ENCODE data around the gene TPCN2.

The TPCN2 gene

DNA sequence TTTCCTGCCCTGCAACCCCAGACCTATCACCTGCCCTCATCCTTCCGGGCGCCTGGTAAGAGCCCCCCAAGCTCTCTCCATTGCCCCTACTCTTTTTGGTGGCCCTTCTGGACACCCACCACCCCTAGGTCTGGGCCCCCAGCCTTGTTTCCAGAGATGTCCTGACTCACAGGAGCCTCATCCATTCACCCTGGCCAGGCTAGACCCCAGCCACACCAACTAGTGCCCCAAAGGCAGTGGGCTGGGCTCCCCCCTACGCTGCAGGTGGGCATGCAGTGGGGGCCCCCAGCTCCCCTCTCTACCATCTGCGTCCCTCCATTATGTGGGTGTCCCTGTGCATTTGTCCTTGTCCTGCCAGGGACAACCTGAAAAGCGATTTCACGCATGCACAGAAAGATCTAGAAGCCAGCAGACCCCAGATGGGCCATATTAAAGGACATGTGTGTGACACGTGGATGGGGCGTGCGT is 37.1 kb upstream of the TPCN2 start:
- DNase-seq (no peak), ATAC-seq (ENCODE audit: insufficient read depth, low read depth) (no peak; the same call in 2 of the 3 replicates)
- no peak overlapping the region for H3K27ac ChIP-seq (ENCODE audit: low read length)
- no peaks in the 10 kb centered on the region for H3K4me1 ChIP-seq (ENCODE audit: insufficient read depth, low read length)
- H3K36me3 ChIP-seq (ENCODE audit: insufficient read depth, low read length): no peaks in the 10 kb centered on the region
- H3K4me3 ChIP-seq (ENCODE audit: low read depth in 1 of 2, low read length in 2 of 2): no peak overlapping the region
- H3K79me2 ChIP-seq (ENCODE audit: insufficient read depth, low read length): no peaks in the 10 kb centered on the region
- H3K27me3 ChIP-seq (ENCODE audit: insufficient read depth, low read length, poor library complexity): peaks cover 28% of the 10 kb centered on the region
- H3K9ac ChIP-seq (ENCODE audit: low read depth, low read length): no peak overlapping the region
- H3K9me3 ChIP-seq (ENCODE audit: insufficient read depth, low read length, severe bottlenecking): no peaks in the 10 kb centered on the region
- peaks cover 9% of the 10 kb centered on the region for H4K20me1 ChIP-seq (ENCODE audit: insufficient read depth, low read length)
- H3K4me2 ChIP-seq (ENCODE audit: insufficient read depth, low read length): no peak overlapping the region
- TF ChIP-seq EZH2 (IDR thresholded peaks at IDR 0.05; ENCODE audit: borderline replicate concordance, low read depth, low read length, severe bottlenecking): no peak
- TF ChIP-seq, protein P1, sequence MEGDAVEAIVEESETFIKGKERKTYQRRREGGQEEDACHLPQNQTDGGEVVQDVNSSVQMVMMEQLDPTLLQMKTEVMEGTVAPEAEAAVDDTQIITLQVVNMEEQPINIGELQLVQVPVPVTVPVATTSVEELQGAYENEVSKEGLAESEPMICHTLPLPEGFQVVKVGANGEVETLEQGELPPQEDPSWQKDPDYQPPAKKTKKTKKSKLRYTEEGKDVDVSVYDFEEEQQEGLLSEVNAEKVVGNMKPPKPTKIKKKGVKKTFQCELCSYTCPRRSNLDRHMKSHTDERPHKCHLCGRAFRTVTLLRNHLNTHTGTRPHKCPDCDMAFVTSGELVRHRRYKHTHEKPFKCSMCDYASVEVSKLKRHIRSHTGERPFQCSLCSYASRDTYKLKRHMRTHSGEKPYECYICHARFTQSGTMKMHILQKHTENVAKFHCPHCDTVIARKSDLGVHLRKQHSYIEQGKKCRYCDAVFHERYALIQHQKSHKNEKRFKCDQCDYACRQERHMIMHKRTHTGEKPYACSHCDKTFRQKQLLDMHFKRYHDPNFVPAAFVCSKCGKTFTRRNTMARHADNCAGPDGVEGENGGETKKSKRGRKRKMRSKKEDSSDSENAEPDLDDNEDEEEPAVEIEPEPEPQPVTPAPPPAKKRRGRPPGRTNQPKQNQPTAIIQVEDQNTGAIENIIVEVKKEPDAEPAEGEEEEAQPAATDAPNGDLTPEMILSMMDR (IDR thresholded peaks at IDR 0.05; ENCODE audit: borderline replicate concordance, extremely low read depth, low read length, poor library complexity, severe bottlenecking): no peak
- no peak overlapping the region for H2AFZ ChIP-seq (ENCODE audit: low read depth, low read length)

DNA sequence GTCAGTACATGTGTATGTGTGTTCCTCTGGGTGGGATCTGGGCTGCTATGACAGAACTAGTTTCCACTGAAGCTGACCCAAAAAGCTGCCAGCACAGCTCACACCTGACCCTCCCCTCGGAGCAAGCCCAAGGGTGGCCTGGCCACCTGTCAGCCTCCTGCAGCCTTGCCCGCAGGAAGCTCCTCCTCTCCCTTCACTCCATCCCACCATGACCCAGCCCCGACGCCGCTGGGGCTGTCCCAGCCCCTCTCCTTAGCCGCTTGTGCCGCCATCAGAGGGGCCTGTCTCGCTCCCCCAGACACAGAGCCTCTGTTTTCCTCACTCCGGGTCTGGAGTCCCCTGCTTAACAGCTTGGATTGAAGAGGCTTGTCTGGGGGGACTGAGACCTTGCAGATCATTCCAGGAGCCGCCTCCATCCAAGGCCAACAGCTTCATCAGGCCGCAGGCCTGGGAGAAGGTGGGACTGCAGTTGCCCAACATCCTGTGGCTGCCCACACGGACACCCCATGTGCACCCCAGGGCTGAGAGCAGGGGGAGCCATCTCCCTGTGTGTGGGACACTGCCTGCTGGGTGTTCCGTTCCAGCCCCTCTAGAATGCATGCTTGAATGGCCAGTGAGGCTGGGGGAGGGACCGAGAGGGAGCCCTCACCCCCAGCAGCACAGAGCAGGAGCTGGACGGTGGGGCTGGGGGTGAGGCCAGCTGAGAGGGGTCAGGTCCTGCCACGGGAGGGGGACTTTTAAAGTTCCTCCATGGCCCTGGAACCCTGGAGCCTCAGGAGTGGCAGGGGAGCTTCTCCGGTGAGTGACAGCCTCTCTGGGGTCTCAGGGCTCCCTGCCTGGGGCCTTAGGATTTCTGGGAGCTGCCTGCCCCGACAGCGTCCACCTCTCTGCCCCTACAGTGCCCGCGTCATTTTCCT is 36.4 kb upstream of the TPCN2 start:
- no peak for ATAC-seq (ENCODE audit: insufficient read depth, low read depth)
- H3K4me2 ChIP-seq (ENCODE audit: insufficient read depth, low read length): no peak overlapping the region
- H3K79me2 ChIP-seq (ENCODE audit: insufficient read depth, low read length): no peaks in the 10 kb centered on the region
- DNase-seq: no peak
- peaks cover 28% of the 10 kb centered on the region for H3K27me3 ChIP-seq (ENCODE audit: insufficient read depth, low read length, poor library complexity)
- no peaks in the 10 kb centered on the region for H3K4me1 ChIP-seq (ENCODE audit: insufficient read depth, low read length)
- H3K36me3 ChIP-seq (ENCODE audit: insufficient read depth, low read length): no peaks in the 10 kb centered on the region
- no peaks in the 10 kb centered on the region for H3K9me3 ChIP-seq (ENCODE audit: insufficient read depth, low read length, severe bottlenecking)
- H3K9ac ChIP-seq (ENCODE audit: low read depth, low read length): no peak overlapping the region
- TF ChIP-seq, protein P1 (IDR thresholded peaks at IDR 0.05; ENCODE audit: borderline replicate concordance, extremely low read depth, low read length, poor library complexity, severe bottlenecking): no peak
- no peak for TF ChIP-seq EZH2 (IDR thresholded peaks at IDR 0.05; ENCODE audit: borderline replicate concordance, low read depth, low read length, severe bottlenecking)
- H2AFZ ChIP-seq (ENCODE audit: low read depth, low read length): no peak overlapping the region
- H3K4me3 ChIP-seq (ENCODE audit: low read depth in 1 of 2, low read length in 2 of 2): no peak overlapping the region
- no peak overlapping the region for H3K27ac ChIP-seq (ENCODE audit: low read length)
- H4K20me1 ChIP-seq (ENCODE audit: insufficient read depth, low read length): peaks cover 9% of the 10 kb centered on the region

DNA sequence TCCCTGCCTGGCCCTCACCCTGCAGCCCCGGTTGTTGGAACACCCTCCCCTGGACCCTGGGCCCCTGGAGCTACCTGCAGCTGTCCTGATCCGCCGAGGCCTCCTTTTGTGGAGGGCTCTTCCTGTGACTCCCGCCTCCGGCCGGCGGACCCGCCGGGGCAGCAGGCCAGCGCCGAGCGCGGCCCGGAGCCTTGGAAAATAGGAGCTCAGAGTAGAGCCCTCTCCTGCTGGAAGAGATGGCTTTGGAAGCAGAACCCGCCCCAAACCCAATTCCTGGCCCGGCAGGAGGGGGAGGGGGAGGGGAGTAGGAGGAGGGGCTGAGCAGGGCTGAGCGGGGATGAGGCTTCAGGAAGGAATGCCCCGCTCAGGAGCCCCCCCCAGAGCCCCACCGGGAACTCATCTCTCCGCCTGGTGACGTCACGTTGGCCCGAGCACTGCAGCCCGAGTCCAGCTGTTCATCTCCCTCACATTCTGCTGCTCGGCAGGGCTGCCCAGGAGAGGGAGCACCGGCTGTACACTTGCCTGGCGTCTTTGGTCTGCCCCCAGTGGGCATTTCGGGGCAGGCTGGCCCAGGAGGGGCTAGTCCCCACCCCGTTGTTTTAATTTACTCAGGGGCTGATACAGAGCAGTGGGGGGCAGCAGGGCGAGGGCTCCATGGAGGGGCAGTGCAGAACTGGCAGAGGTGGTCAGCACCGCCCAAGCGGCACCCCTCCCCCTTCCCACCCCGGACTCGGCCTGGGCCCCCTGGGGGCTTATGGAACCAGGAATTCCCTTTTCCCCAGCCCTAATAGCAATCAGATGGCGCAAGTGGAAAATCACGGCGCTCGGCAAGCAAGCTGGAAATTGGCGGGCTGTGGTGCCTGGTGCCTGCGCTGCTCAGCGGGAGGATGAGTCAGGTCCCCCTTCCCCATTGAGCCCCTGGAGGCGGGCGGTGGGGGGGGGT is 35.5 kb upstream of the TPCN2 start, which contains the start of gene MRGPRF:
Gene MRGPRF (minus strand): TSS at position 238 of the 943 bp plus-strand sequence. CDS start 3,345 bp downstream, outside the sequence.
- no peak for DNase-seq
- no peak for TF ChIP-seq EZH2 (IDR thresholded peaks at IDR 0.05; ENCODE audit: borderline replicate concordance, low read depth, low read length, severe bottlenecking)
- TF ChIP-seq, protein P1 (IDR thresholded peaks at IDR 0.05; ENCODE audit: borderline replicate concordance, extremely low read depth, low read length, poor library complexity, severe bottlenecking): no peak
- Histone ChIP-seq H3K79me2 (ENCODE audit: insufficient read depth, low read length) (no peaks in the 10 kb centered on the region), H3K4me1 (ENCODE audit: insufficient read depth, low read length) (no peaks in the 10 kb centered on the region), H3K9ac (ENCODE audit: low read depth, low read length) (no peak within 1 kb of the TSS), H3K4me3 (ENCODE audit: low read depth in 1 of 2, low read length in 2 of 2) (no peak within 1 kb of the TSS), H2AFZ (ENCODE audit: low read depth, low read length) (no peak within 1 kb of the TSS), H3K9me3 (ENCODE audit: insufficient read depth, low read length, severe bottlenecking) (no peaks in the 10 kb centered on the region), H3K27me3 (ENCODE audit: insufficient read depth, low read length, poor library complexity) (peaks cover 21% of the 10 kb centered on the region), H3K36me3 (ENCODE audit: insufficient read depth, low read length) (no peaks in the 10 kb centered on the region), H3K27ac (ENCODE audit: low read length) (no peak within 1 kb of the TSS), H4K20me1 (ENCODE audit: insufficient read depth, low read length) (peaks cover 9% of the 10 kb centered on the region), H3K4me2 (ENCODE audit: insufficient read depth, low read length) (no peak within 1 kb of the TSS)
- ATAC-seq (ENCODE audit: insufficient read depth, low read depth): no peak

All from DND-41 (cell line).